Measurements from ENCODE around the gene NPPA.

DNA sequence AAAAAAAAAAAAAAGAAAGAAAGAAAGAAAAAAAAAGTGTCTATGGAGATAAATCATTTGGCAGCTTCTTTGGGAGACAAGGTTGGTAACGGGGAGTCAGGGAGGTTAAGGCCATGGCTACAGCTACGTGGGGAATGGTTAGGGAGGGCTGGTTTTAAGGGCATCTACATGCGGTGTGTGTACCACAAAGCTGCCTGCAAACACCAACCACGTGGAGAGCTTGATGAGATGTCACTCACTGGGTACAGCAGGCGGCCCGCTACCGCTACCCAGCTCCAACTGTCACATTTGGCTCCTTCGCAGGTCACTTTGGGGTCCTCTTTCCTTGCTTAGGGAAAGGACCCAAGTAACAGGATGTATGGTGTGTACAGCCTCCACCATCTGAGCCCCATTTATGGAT, 6.9 kb upstream of the NPPA start:
- TF ChIP-seq, protein P1, sequence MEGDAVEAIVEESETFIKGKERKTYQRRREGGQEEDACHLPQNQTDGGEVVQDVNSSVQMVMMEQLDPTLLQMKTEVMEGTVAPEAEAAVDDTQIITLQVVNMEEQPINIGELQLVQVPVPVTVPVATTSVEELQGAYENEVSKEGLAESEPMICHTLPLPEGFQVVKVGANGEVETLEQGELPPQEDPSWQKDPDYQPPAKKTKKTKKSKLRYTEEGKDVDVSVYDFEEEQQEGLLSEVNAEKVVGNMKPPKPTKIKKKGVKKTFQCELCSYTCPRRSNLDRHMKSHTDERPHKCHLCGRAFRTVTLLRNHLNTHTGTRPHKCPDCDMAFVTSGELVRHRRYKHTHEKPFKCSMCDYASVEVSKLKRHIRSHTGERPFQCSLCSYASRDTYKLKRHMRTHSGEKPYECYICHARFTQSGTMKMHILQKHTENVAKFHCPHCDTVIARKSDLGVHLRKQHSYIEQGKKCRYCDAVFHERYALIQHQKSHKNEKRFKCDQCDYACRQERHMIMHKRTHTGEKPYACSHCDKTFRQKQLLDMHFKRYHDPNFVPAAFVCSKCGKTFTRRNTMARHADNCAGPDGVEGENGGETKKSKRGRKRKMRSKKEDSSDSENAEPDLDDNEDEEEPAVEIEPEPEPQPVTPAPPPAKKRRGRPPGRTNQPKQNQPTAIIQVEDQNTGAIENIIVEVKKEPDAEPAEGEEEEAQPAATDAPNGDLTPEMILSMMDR (conservative IDR thresholded peaks at IDR 0.05; ENCODE audit: low read length) = no peak
- TF ChIP-seq EZH2phosphoT487 (IDR thresholded peaks at IDR 0.05; ENCODE audit: borderline replicate concordance, low read depth, low read length) = no peak
